HepG2 (cell line): ENCODE data around the gene CHKA. TPM values are rescaled to one million over a fixed set of nuclear protein-coding genes. Genes with fewer than 3 reads are reported as not detected.

Experiments
- CAMTA2 ChIP-seq: sonication (generic); formaldehyde crosslinking; IDR thresholded peaks from 2 replicates; pipeline ENCODE4 v1.4.0; 2020; ENCODE audit warnings: mild to moderate bottlenecking, missing genetic modification reagents, borderline replicate concordance
- FOXK1 ChIP-seq: sonication (generic); formaldehyde crosslinking; IDR thresholded peaks from 2 replicates; pipeline ENCODE4 v1.4.0; 2020; ENCODE audit warnings: low read depth, missing genetic modification reagents, borderline replicate concordance
- HOXA3 ChIP-seq: sonication (generic); formaldehyde crosslinking; IDR thresholded peaks from 2 replicates; pipeline ENCODE4 v1.5.0; 2020; ENCODE audit warnings: missing genetic modification reagents
- LCORL ChIP-seq, 2 experiments: fragments of 450-650 bp in 1 of 2; sonication (generic) in 1 of 2; formaldehyde crosslinking in 1 of 2; IDR thresholded peaks; 2 replicates each; pipeline versions ENCODE4 v1.5.0 to v1.6.1; 2017 to 2020; ENCODE audit warnings: antibody characterized with exemption in 1 of 2, missing genetic modification reagents in 1 of 2
- NCOA2 ChIP-seq: sonication (generic); formaldehyde crosslinking; IDR thresholded peaks from 2 replicates; pipeline ENCODE4 v1.8.0; 2022; ENCODE audit warnings: inconsistent platforms
- SMAD9 ChIP-seq: sonication (generic); formaldehyde crosslinking; IDR thresholded peaks from 2 replicates; pipeline ENCODE4 v1.5.1; 2020; ENCODE audit warnings: mild to moderate bottlenecking, missing genetic modification reagents
- SYNCRIP ChIP-seq: fragments of 200-400 bp; formaldehyde crosslinking; IDR thresholded peaks from 2 replicates; pipeline ENCODE4 v1.6.1; 2018; ENCODE audit warnings: mild to moderate bottlenecking, low read depth, low read length; ENCODE audit not compliant: insufficient read depth
- ZBTB8A ChIP-seq: sonication (generic); formaldehyde crosslinking; IDR thresholded peaks from 2 replicates; pipeline ENCODE4 v1.4.0; 2020; ENCODE audit warnings: mild to moderate bottlenecking, low read depth, missing genetic modification reagents, borderline replicate concordance
- ZFP36L2 ChIP-seq: sonication (generic); formaldehyde crosslinking; IDR thresholded peaks from 2 replicates; pipeline ENCODE4 v1.4.0; 2020; ENCODE audit warnings: missing genetic modification reagents
- ZNF143 ChIP-seq: sonication (generic); formaldehyde crosslinking; IDR thresholded peaks from 2 replicates; pipeline ENCODE4 v1.4.0; 2020; ENCODE audit warnings: missing genetic modification reagents
- ZNF335 ChIP-seq: sonication (generic); formaldehyde crosslinking; IDR thresholded peaks from 2 replicates; pipeline ENCODE4 v1.4.0; 2020; ENCODE audit warnings: missing genetic modification reagents
- ZNF383 ChIP-seq: sonication (generic); formaldehyde crosslinking; IDR thresholded peaks from 2 replicates; pipeline ENCODE4 v1.4.0; 2020; ENCODE audit warnings: missing genetic modification reagents, mild to moderate bottlenecking, borderline replicate concordance
- ZNF562 ChIP-seq: sonication (generic); formaldehyde crosslinking; IDR thresholded peaks from 2 replicates; pipeline ENCODE4 v1.8.0; 2022; ENCODE audit warnings: missing genetic modification reagents, borderline replicate concordance
- ZNF792 ChIP-seq: IDR thresholded peaks from 2 replicates; pipeline ENCODE4 v1.6.1; 2016
- ZNF800 ChIP-seq: sonication (generic); formaldehyde crosslinking; IDR thresholded peaks from 2 replicates; pipeline ENCODE4 v1.4.0; 2020; ENCODE audit warnings: missing genetic modification reagents
- ZSCAN12 ChIP-seq: sonication (generic); formaldehyde crosslinking; IDR thresholded peaks from 2 replicates; pipeline ENCODE4 v1.9.0; 2021; ENCODE audit warnings: mild to moderate bottlenecking, missing genetic modification reagents
- polyA plus RNA-seq, 8 experiments: library from polyadenylated mRNA; depleted of rRNA in 3 of 8; stranded (reverse) in 7 of 8; unstranded in 1 of 8; fragments of >200 nt; fragmentation: Illumina TruSeq in 4 of 8; extraction: Trizol in 4 of 8; gene quantifications; 2 replicates each; pipeline versions ENCODE4 v1.2.1 to v1.2.3, GENCODE V29; 2011 to 2016; ENCODE audit warnings: low read depth in 4 of 8, missing spikeins in 1 of 8, mixed read lengths in 1 of 8; ENCODE audit not compliant: insufficient read depth in 1 of 8
- total RNA-seq, 5 experiments: library from RNA; depleted of rRNA; stranded (reverse); fragments of >200 nt; fragmentation: Illumina TruSeq; extraction: Trizol; gene quantifications; 2 replicates each; pipeline ENCODE4 v1.2.3, GENCODE V29; 2016; ENCODE audit warnings: low read depth in 1 of 5
- TF ChIP-seq, protein P1 (sequence below): sonication (generic); formaldehyde crosslinking; IDR thresholded peaks from 2 replicates; pipeline ENCODE4 v1.5.1; 2020; ENCODE audit warnings: mild to moderate bottlenecking, moderate library complexity, missing genetic modification reagents
- TF ChIP-seq, protein P2 (sequence below): sonication (generic); formaldehyde crosslinking; IDR thresholded peaks from 2 replicates; pipeline ENCODE4 v1.4.0; 2020; ENCODE audit warnings: mild to moderate bottlenecking, missing genetic modification reagents
- TF ChIP-seq, protein P3 (sequence below): sonication (generic); formaldehyde crosslinking; conservative IDR thresholded peaks from 2 replicates; pipeline ENCODE4 v1.8.1; 2023; ENCODE audit warnings: missing genetic modification reagents
- TF ChIP-seq, protein P4 (sequence below): IDR thresholded peaks from 2 replicates; pipeline ENCODE4 v1.6.1; 2012; ENCODE audit warnings: low read length, improper control_type of control experiment

Gene CHKA
- total and polyA plus RNA-seq, 2 of the 13 experiments (the other 11 are each of a cell fraction or from before 2014, with no cell fraction given): 71.6 to 92.7 TPM

GRCh38 chr11:68010090-68011041 is 110.8 kb downstream of the CHKA start, which contains the start of gene ALDH3B1 (continued):
- TF ChIP-seq, protein P1, sequence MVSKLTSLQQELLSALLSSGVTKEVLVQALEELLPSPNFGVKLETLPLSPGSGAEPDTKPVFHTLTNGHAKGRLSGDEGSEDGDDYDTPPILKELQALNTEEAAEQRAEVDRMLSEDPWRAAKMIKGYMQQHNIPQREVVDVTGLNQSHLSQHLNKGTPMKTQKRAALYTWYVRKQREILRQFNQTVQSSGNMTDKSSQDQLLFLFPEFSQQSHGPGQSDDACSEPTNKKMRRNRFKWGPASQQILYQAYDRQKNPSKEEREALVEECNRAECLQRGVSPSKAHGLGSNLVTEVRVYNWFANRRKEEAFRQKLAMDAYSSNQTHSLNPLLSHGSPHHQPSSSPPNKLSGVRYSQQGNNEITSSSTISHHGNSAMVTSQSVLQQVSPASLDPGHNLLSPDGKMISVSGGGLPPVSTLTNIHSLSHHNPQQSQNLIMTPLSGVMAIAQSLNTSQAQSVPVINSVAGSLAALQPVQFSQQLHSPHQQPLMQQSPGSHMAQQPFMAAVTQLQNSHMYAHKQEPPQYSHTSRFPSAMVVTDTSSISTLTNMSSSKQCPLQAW (CRISPR knock-in tag): peak; percentile 26; the same call in 1 of the 2 replicates
- TF ChIP-seq HOXA3 (peak; percentile 30; the same call in 1 of the 2 replicates), ZNF383 (CRISPR knock-in tag) (no peak), ZNF800 (CRISPR knock-in tag) (no peak), ZNF562 (CRISPR knock-in tag) (no peak), FOXK1 (no peak), SMAD9 (CRISPR knock-in tag) (no peak), NCOA2 (no peak), CAMTA2 (CRISPR knock-in tag) (no peak), ZFP36L2 (CRISPR knock-in tag) (no peak), LCORL (IDR thresholded peaks at IDR 0.05) (no peak), LCORL (CRISPR knock-in tag; IDR thresholded peaks at IDR 0.05) (peak; percentile 80), ZBTB8A (CRISPR knock-in tag) (no peak), SYNCRIP (no peak), ZNF792 (CRISPR knock-in tag) (no peak; the same call in 1 of the 2 replicates), ZNF335 (CRISPR knock-in tag) (no peak), ZSCAN12 (CRISPR knock-in tag) (peak; percentile 62; the same call in 1 of the 2 replicates), ZNF143 (no peak; the same call in 1 of the 2 replicates)
- TF ChIP-seq, protein P2, sequence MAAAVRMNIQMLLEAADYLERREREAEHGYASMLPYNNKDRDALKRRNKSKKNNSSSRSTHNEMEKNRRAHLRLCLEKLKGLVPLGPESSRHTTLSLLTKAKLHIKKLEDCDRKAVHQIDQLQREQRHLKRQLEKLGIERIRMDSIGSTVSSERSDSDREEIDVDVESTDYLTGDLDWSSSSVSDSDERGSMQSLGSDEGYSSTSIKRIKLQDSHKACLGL: no peak
- TF ChIP-seq, protein P3, sequence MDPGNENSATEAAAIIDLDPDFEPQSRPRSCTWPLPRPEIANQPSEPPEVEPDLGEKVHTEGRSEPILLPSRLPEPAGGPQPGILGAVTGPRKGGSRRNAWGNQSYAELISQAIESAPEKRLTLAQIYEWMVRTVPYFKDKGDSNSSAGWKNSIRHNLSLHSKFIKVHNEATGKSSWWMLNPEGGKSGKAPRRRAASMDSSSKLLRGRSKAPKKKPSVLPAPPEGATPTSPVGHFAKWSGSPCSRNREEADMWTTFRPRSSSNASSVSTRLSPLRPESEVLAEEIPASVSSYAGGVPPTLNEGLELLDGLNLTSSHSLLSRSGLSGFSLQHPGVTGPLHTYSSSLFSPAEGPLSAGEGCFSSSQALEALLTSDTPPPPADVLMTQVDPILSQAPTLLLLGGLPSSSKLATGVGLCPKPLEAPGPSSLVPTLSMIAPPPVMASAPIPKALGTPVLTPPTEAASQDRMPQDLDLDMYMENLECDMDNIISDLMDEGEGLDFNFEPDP (CRISPR knock-in tag): peak; percentile 88; the same call in 1 of the 2 replicates
- TF ChIP-seq, protein P4, sequence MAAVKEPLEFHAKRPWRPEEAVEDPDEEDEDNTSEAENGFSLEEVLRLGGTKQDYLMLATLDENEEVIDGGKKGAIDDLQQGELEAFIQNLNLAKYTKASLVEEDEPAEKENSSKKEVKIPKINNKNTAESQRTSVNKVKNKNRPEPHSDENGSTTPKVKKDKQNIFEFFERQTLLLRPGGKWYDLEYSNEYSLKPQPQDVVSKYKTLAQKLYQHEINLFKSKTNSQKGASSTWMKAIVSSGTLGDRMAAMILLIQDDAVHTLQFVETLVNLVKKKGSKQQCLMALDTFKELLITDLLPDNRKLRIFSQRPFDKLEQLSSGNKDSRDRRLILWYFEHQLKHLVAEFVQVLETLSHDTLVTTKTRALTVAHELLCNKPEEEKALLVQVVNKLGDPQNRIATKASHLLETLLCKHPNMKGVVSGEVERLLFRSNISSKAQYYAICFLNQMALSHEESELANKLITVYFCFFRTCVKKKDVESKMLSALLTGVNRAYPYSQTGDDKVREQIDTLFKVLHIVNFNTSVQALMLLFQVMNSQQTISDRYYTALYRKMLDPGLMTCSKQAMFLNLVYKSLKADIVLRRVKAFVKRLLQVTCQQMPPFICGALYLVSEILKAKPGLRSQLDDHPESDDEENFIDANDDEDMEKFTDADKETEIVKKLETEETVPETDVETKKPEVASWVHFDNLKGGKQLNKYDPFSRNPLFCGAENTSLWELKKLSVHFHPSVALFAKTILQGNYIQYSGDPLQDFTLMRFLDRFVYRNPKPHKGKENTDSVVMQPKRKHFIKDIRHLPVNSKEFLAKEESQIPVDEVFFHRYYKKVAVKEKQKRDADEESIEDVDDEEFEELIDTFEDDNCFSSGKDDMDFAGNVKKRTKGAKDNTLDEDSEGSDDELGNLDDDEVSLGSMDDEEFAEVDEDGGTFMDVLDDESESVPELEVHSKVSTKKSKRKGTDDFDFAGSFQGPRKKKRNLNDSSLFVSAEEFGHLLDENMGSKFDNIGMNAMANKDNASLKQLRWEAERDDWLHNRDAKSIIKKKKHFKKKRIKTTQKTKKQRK: no peak
